IMR-90 (cell line): ENCODE data around the gene MRPL23. TPM values are rescaled to one million over a fixed set of nuclear protein-coding genes. Genes with fewer than 3 reads are reported as not detected.

ENCODE experiments used
- ATAC-seq: fragments of 200-7000 bp; cut with Tn5 transposase; 2 replicates; pipeline ENCODE4 v1.9.1; 2020; ENCODE audit warnings: low read depth, mild to moderate bottlenecking, moderate library complexity
- BruUV-seq: library from RNA; stranded (reverse); fragments of 400-500 nt; replicated peaks from 2 replicates; lab custom pipeline; 2021; lab: Mats Ljungman, UMichigan
- CTCF ChIA-PET: fragments of 300-600 bp; formaldehyde crosslinking; extraction: SDS; loops from one replicate; lab custom pipeline; 2021; ENCODE audit warnings: antibody characterized with exemption; lab: Yijun Ruan, JAX
- POLR2A ChIA-PET: fragments of 300-600 bp; sonication (Branson Sonifier 250); formaldehyde crosslinking; loops from one replicate; lab custom pipeline; 2022; ENCODE audit warnings: antibody characterized with exemption; ENCODE audit not compliant: unreplicated experiment; lab: Charles Lee
- DNase-seq: peaks from one replicate; pipeline ENCODE4 v3.0.0; 2013
- H2AFZ ChIP-seq: replicated peaks from 2 replicates; pipeline ENCODE3; 2013; ENCODE audit warnings: low read length, mild to moderate bottlenecking; ENCODE audit not compliant: poor library complexity
- H2AK5ac ChIP-seq: 2 replicates; pipeline ENCODE4 v1.6.1; 2013; ENCODE audit warnings: low read depth, low read length, inconsistent platforms
- H2AK9ac ChIP-seq: replicated peaks from 2 replicates; pipeline ENCODE3; 2013; ENCODE audit warnings: mild to moderate bottlenecking, low read depth, low read length, moderate library complexity; ENCODE audit not compliant: poor library complexity
- H2BK120ac ChIP-seq: 2 replicates; pipeline ENCODE4 v1.6.1; 2013; ENCODE audit warnings: low read depth, low read length, inconsistent platforms
- H2BK15ac ChIP-seq: 3 replicates; pipeline ENCODE4 v1.6.1; 2013; ENCODE audit warnings: low read depth, low read length, inconsistent platforms
- H2BK20ac ChIP-seq: 2 replicates; pipeline ENCODE4 v1.6.1; 2013; ENCODE audit warnings: low read depth, mild to moderate bottlenecking, inconsistent platforms, low read length, moderate library complexity
- H2BK5ac ChIP-seq: 2 replicates; pipeline ENCODE4 v1.6.1; 2013; ENCODE audit warnings: mild to moderate bottlenecking, low read depth, low read length, inconsistent platforms; ENCODE audit not compliant: poor library complexity, severe bottlenecking
- H3K14ac ChIP-seq: replicated peaks from 2 replicates; pipeline ENCODE4 v1.6.1; 2013; ENCODE audit warnings: low read depth, low read length, inconsistent platforms
- H3K18ac ChIP-seq: 2 replicates; pipeline ENCODE4 v1.6.1; 2013; ENCODE audit warnings: low read depth, low read length, control low read depth
- H3K23ac ChIP-seq: 2 replicates; pipeline ENCODE4 v1.6.1; 2013; ENCODE audit warnings: low read depth, low read length, inconsistent platforms
- H3K27ac ChIP-seq: 2 replicates; pipeline ENCODE4 v1.5.1; 2013; ENCODE audit warnings: mild to moderate bottlenecking, control low read depth, low read length; ENCODE audit not compliant: insufficient read depth
- H3K27me3 ChIP-seq: 2 replicates; pipeline ENCODE4 v1.6.1; 2013; ENCODE audit warnings: low read length; ENCODE audit not compliant: control insufficient read depth, insufficient read depth
- H3K36me3 ChIP-seq: 2 replicates; pipeline ENCODE4 v1.6.1; 2013; ENCODE audit warnings: low read length, mixed read lengths; ENCODE audit not compliant: control insufficient read depth, insufficient read depth
- H3K4ac ChIP-seq: 2 replicates; pipeline ENCODE4 v1.6.1; 2013; ENCODE audit warnings: low read depth, low read length, inconsistent platforms
- H3K4me1 ChIP-seq: 2 replicates; pipeline ENCODE4 v1.6.1; 2013; ENCODE audit warnings: low read length, mixed read lengths; ENCODE audit not compliant: control insufficient read depth, insufficient read depth
- H3K4me2 ChIP-seq: 2 replicates; pipeline ENCODE4 v1.6.1; 2013; ENCODE audit warnings: low read depth, mild to moderate bottlenecking, control low read depth, low read length, moderate library complexity
- H3K4me3 ChIP-seq: 2 replicates; pipeline ENCODE4 v1.5.1; 2013; ENCODE audit warnings: low read depth, mild to moderate bottlenecking, control low read depth, low read length, moderate library complexity; ENCODE audit not compliant: insufficient read depth
- H3K56ac ChIP-seq: 2 replicates; pipeline ENCODE4 v1.6.1; 2013; ENCODE audit warnings: low read length, inconsistent platforms; ENCODE audit not compliant: insufficient read depth; ENCODE audit errors: extremely low read depth
- H3K79me1 ChIP-seq, 2 experiments: 2 replicates each; pipeline ENCODE4 v1.6.1; 2013; ENCODE audit warnings: low read length in 2 of 2, inconsistent platforms in 1 of 2, low read depth in 1 of 2
- H3K9ac ChIP-seq: 2 replicates; pipeline ENCODE4 v1.6.1; 2013; ENCODE audit warnings: low read depth, low read length, control low read depth
- H3K9me1 ChIP-seq: 2 replicates; pipeline ENCODE4 v1.6.1; 2013; ENCODE audit warnings: low read length, inconsistent platforms; ENCODE audit not compliant: insufficient read depth
- H3K9me3 ChIP-seq: 2 replicates; pipeline ENCODE4 v1.6.1; 2013; ENCODE audit warnings: low read length; ENCODE audit not compliant: control insufficient read depth, insufficient read depth
- H4K20me1 ChIP-seq: 2 replicates; pipeline ENCODE4 v1.6.1; 2013; ENCODE audit warnings: low read length, inconsistent platforms; ENCODE audit not compliant: insufficient read depth
- H4K5ac ChIP-seq: 2 replicates; pipeline ENCODE4 v1.6.1; 2013; ENCODE audit warnings: mild to moderate bottlenecking, low read depth, low read length, control low read depth
- H4K8ac ChIP-seq, 2 experiments: 2 replicates each; pipeline ENCODE4 v1.6.1; 2013; ENCODE audit warnings: low read depth in 2 of 2, low read length in 2 of 2, control low read depth in 1 of 2, inconsistent platforms in 1 of 2
- H4K91ac ChIP-seq: 2 replicates; pipeline ENCODE4 v1.6.1; 2013; ENCODE audit warnings: low read depth, low read length, inconsistent platforms; ENCODE audit not compliant: insufficient read depth
- BHLHE40 ChIP-seq: fragments of 150-350 bp; IDR thresholded peaks from 2 replicates; pipeline ENCODE4 v1.6.1; 2016; ENCODE audit warnings: mild to moderate bottlenecking, low read depth, low read length
- CEBPB ChIP-seq: IDR thresholded peaks from 2 replicates; pipeline ENCODE4 v1.6.1; 2012; ENCODE audit warnings: low read depth, low read length, improper control_type of control experiment
- FOS ChIP-seq: fragments of 150-350 bp; IDR thresholded peaks from 2 replicates; pipeline ENCODE4 v1.6.1; 2016; ENCODE audit warnings: low read depth, low read length
- MAFK ChIP-seq: IDR thresholded peaks from 2 replicates; pipeline ENCODE4 v1.6.1; 2012; ENCODE audit warnings: low read depth, low read length, improper control_type of control experiment
- MAZ ChIP-seq: IDR thresholded peaks from 2 replicates; pipeline ENCODE4 v1.6.1; 2012; ENCODE audit warnings: low read depth, mild to moderate bottlenecking, low read length, improper control_type of control experiment, moderate library complexity, borderline replicate concordance
- MXI1 ChIP-seq: IDR thresholded peaks from 2 replicates; pipeline ENCODE4 v1.6.1; 2012; ENCODE audit warnings: low read depth, mild to moderate bottlenecking, low read length, moderate library complexity, borderline replicate concordance
- NFE2L2 ChIP-seq: fragments of 150-350 bp; IDR thresholded peaks from 2 replicates; pipeline ENCODE4 v1.6.1; 2016; ENCODE audit warnings: low read depth, mild to moderate bottlenecking, low read length
- POLR2A ChIP-seq: IDR thresholded peaks from 2 replicates; pipeline ENCODE4 v1.6.1; 2012; ENCODE audit warnings: mild to moderate bottlenecking, low read depth, low read length
- RAD21 ChIP-seq: IDR thresholded peaks from 2 replicates; pipeline ENCODE4 v1.6.1; 2012; ENCODE audit warnings: low read length, improper control_type of control experiment
- RCOR1 ChIP-seq: IDR thresholded peaks from 2 replicates; pipeline ENCODE4 v1.6.1; 2012; ENCODE audit warnings: mild to moderate bottlenecking, low read length, improper control_type of control experiment; ENCODE audit not compliant: insufficient replicate concordance
- RFX5 ChIP-seq: IDR thresholded peaks from 2 replicates; pipeline ENCODE4 v1.8.0; 2012; ENCODE audit warnings: low read depth, mild to moderate bottlenecking, low read length, moderate library complexity
- SMC3 ChIP-seq: fragments of 150-350 bp; IDR thresholded peaks from 2 replicates; pipeline ENCODE4 v1.6.1; 2016; ENCODE audit warnings: low read depth, mild to moderate bottlenecking, antibody characterized with exemption, low read length, moderate library complexity
- WGBS, 2 experiments: methylation state at CpG; one replicate each; pipeline versions ENCODE4 v1.1.5 to v1.1.7; 2013; ENCODE audit warnings: missing lambda C conversion rate in 2 of 2; ENCODE audit not compliant: insufficient read length in 1 of 2; ENCODE audit errors: extremely low coverage in 2 of 2; 5-methylcytosine and 5-hydroxymethylcytosine counted together
- dilution Hi-C: fragments of 300-500 bp; cut with HindIII; formaldehyde crosslinking; loops from one replicate; pipeline ENCODE4 v1.14.3; 2018; ENCODE audit warnings: low sequenced_read_pairs; ENCODE audit not compliant: unreplicated experiment
- in situ Hi-C: fragments of 300-500 bp; cut with MboI; formaldehyde crosslinking; loops from 3 replicates; pipeline ENCODE4 v1.14.3; 2019; ENCODE audit warnings: low sequenced_read_pairs, inconsistent platforms, mixed read lengths
- intact Hi-C: fragments of 100-400 bp; cut with micrococcal nuclease; formaldehyde crosslinking; loops from 2 replicates; pipeline ENCODE4 v1.10.0; 2022
- polyA plus RNA-seq, 3 experiments: library from polyadenylated mRNA; depleted of rRNA; stranded (reverse); fragments of >200 nt; gene quantifications; 2 replicates each; pipeline ENCODE4 v1.2.3, GENCODE V29; 2012; ENCODE audit warnings: low replicate concordance in 1 of 3
- total RNA-seq: library from RNA; depleted of rRNA; stranded (reverse); fragments of >200 nt; gene quantifications from 2 replicates; pipeline ENCODE4 v1.2.3, GENCODE V29; 2012
- TF ChIP-seq, protein P1 (sequence below): fragments of 150-350 bp; IDR thresholded peaks from 2 replicates; pipeline ENCODE4 v1.6.1; 2016; ENCODE audit warnings: low read depth, mild to moderate bottlenecking, low read length, moderate library complexity, borderline replicate concordance
- TF ChIP-seq, protein P2 (sequence below): fragments of 150-350 bp; IDR thresholded peaks from 2 replicates; pipeline ENCODE4 v1.6.1; 2017; ENCODE audit warnings: mild to moderate bottlenecking, antibody characterized with exemption, low read length, low read depth
- TF ChIP-seq, protein P3 (sequence below): conservative IDR thresholded peaks from 2 replicates; pipeline ENCODE4 v1.5.1; 2012; ENCODE audit warnings: mild to moderate bottlenecking, low read depth, low read length, improper control_type of control experiment

Gene MRPL23
- total and polyA plus RNA-seq, 2 of the 4 experiments (the other 2 are of a cell fraction), result 68.4 to 114 TPM

DNA sequence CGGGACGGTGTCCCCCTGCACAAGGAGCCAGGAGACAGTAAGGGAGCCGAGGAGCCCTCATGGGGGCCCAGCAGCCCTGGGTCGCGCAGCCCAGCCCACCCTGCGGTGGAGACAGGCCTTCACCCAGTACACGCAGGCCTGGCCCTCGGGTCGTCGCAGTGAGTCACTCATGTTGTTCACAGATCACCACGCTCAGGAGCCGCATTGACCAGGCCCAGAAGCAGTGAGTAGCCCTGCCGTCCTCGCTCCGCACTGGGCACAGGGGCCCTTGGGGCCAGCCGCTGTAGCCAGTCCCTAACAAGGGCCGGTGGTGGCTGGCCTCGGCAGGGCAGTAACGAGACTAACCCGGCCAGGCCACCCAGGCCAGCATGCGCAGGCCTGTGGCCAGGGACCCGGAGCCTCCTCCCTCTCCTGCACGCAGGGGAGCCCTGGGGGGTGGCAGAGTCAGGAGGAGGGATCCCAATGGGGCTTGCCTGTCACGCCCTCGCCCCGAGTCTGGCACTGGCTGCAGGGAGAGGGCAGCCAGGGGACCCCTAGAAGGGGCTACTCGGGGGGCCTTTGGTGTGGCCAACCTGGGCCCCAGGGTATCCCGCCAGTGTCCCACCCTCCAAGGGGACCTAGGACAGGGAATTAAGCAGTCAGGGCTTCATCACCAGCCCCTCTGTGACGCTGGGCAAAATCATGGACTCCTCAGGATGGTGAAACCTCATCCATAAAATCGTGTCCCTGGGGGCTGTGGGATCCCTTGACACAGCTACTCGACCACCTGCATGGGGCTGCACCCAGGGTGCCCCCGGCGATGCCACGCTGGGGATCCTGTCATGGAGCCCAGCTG is 10.1 kb upstream of the MRPL23 start:
- Histone ChIP-seq H3K4me1 (no peaks in the 10 kb centered on the region), H3K56ac (no peak overlapping the region), H2AK9ac (no peak overlapping the region), H3K4me3 (no peak overlapping the region), H3K4me2 (no peak overlapping the region), H3K79me1 (no peaks in the 10 kb centered on the region), H4K8ac (no peak overlapping the region), H2BK5ac (no peak overlapping the region), H2AFZ (no peak overlapping the region), H3K9me1 (no peaks in the 10 kb centered on the region), H2AK5ac (no peak overlapping the region), H3K23ac (no peak overlapping the region), H3K14ac (no peak overlapping the region), H4K91ac (no peak overlapping the region), H3K27ac (no peak overlapping the region), H4K20me1 (no peaks in the 10 kb centered on the region), H3K27me3 (peaks cover 11% of the 10 kb centered on the region; the same call in 1 of the 2 replicates), H2BK15ac (no peak overlapping the region), H2BK20ac (no peak overlapping the region), H2BK120ac (no peak overlapping the region), H3K18ac (no peak overlapping the region), H3K4ac (no peak overlapping the region), H3K36me3 (no peaks in the 10 kb centered on the region), H4K5ac (no peak overlapping the region), H3K9me3 (no peaks in the 10 kb centered on the region), H3K9ac (no peak overlapping the region)
- no TSS peak for BruUV-seq
- in situ Hi-C loops, result no loop called here
- no peak for DNase-seq
- intact Hi-C loops, result no loop called here
- no peak for ATAC-seq
- dilution Hi-C loops, result no loop called here
- ChIA-PET CTCF (no interaction called here), POLR2A (no interaction called here)
- WGBS, 2 experiments, result 74% methylated on average over 10 of the region's 34 CpGs; no CpG with 5 or more reads in 1 of the 2 experiments
- no peak for TF ChIP-seq NFE2L2
- TF ChIP-seq FOS, result no peak
- TF ChIP-seq, protein P1, sequence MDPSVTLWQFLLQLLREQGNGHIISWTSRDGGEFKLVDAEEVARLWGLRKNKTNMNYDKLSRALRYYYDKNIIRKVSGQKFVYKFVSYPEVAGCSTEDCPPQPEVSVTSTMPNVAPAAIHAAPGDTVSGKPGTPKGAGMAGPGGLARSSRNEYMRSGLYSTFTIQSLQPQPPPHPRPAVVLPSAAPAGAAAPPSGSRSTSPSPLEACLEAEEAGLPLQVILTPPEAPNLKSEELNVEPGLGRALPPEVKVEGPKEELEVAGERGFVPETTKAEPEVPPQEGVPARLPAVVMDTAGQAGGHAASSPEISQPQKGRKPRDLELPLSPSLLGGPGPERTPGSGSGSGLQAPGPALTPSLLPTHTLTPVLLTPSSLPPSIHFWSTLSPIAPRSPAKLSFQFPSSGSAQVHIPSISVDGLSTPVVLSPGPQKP, result no peak
- TF ChIP-seq, protein P2, sequence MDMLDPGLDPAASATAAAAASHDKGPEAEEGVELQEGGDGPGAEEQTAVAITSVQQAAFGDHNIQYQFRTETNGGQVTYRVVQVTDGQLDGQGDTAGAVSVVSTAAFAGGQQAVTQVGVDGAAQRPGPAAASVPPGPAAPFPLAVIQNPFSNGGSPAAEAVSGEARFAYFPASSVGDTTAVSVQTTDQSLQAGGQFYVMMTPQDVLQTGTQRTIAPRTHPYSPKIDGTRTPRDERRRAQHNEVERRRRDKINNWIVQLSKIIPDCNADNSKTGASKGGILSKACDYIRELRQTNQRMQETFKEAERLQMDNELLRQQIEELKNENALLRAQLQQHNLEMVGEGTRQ, result no peak
- no peak for TF ChIP-seq MXI1
- TF ChIP-seq RAD21, result no peak
- no peak for TF ChIP-seq BHLHE40
- TF ChIP-seq MAFK, result no peak
- TF ChIP-seq RCOR1, result no peak
- TF ChIP-seq, protein P3, sequence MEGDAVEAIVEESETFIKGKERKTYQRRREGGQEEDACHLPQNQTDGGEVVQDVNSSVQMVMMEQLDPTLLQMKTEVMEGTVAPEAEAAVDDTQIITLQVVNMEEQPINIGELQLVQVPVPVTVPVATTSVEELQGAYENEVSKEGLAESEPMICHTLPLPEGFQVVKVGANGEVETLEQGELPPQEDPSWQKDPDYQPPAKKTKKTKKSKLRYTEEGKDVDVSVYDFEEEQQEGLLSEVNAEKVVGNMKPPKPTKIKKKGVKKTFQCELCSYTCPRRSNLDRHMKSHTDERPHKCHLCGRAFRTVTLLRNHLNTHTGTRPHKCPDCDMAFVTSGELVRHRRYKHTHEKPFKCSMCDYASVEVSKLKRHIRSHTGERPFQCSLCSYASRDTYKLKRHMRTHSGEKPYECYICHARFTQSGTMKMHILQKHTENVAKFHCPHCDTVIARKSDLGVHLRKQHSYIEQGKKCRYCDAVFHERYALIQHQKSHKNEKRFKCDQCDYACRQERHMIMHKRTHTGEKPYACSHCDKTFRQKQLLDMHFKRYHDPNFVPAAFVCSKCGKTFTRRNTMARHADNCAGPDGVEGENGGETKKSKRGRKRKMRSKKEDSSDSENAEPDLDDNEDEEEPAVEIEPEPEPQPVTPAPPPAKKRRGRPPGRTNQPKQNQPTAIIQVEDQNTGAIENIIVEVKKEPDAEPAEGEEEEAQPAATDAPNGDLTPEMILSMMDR, result no peak
- no peak for TF ChIP-seq MAZ
- no peak for TF ChIP-seq POLR2A
- TF ChIP-seq SMC3, result no peak
- TF ChIP-seq CEBPB, result no peak
- TF ChIP-seq RFX5, result no peak
